H9 (cell line): ENCODE measurements around the gene RGS14. TPM values are rescaled to one million over a fixed set of nuclear protein-coding genes. Genes with fewer than 3 reads are reported as not detected.

Experiments used
- DNase-seq: peaks from one replicate; pipeline ENCODE4 v3.0.0-alpha.2; 2017
- H2AFZ ChIP-seq: one replicate; pipeline ENCODE4 v1.6.1; 2013; ENCODE audit warnings: mild to moderate bottlenecking, low read length, control low read depth, moderate library complexity
- H2AK5ac ChIP-seq: 2 replicates; pipeline ENCODE4 v1.6.1; 2013; ENCODE audit warnings: low read length, control low read depth, mixed read lengths; ENCODE audit not compliant: insufficient read length
- H2BK120ac ChIP-seq: one replicate; pipeline ENCODE4 v1.6.1; 2013; ENCODE audit warnings: low read depth, mild to moderate bottlenecking, low read length, control low read depth, inconsistent platforms; ENCODE audit not compliant: poor library complexity, severe bottlenecking
- H2BK12ac ChIP-seq: 2 replicates; pipeline ENCODE4 v1.6.1; 2013; ENCODE audit warnings: low read length, control low read depth, mixed read lengths, low read depth; ENCODE audit not compliant: insufficient read length
- H2BK15ac ChIP-seq: 2 replicates; pipeline ENCODE4 v1.6.1; 2013; ENCODE audit warnings: low read depth, low read length, control low read depth
- H2BK20ac ChIP-seq: one replicate; pipeline ENCODE4 v1.6.1; 2013; ENCODE audit warnings: low read depth, mild to moderate bottlenecking, low read length, control low read depth, inconsistent platforms; ENCODE audit not compliant: poor library complexity, severe bottlenecking
- H2BK5ac ChIP-seq: 2 replicates; pipeline ENCODE4 v1.6.1; 2013; ENCODE audit warnings: low read length, control low read depth, mixed read lengths; ENCODE audit not compliant: insufficient read length
- H3K14ac ChIP-seq: 2 replicates; pipeline ENCODE4 v1.6.1; 2013; ENCODE audit warnings: low read length, control low read depth; ENCODE audit not compliant: insufficient read depth
- H3K18ac ChIP-seq: 2 replicates; pipeline ENCODE4 v1.6.1; 2013; ENCODE audit warnings: low read depth, mild to moderate bottlenecking, mixed read lengths, low read length, control low read depth; ENCODE audit not compliant: insufficient read length
- H3K23ac ChIP-seq: 2 replicates; pipeline ENCODE4 v1.6.1; 2013; ENCODE audit warnings: low read length, control low read depth, mixed read lengths, low read depth; ENCODE audit not compliant: insufficient read length
- H3K23me2 ChIP-seq: 2 replicates; pipeline ENCODE4 v1.6.1; 2013; ENCODE audit warnings: low read depth, mild to moderate bottlenecking, mixed read lengths, low read length, control low read depth; ENCODE audit not compliant: insufficient read length, poor library complexity, severe bottlenecking
- H3K27ac ChIP-seq: 2 replicates; pipeline ENCODE4 v1.5.1; 2013; ENCODE audit warnings: low read length, control low read depth, mixed read lengths, low read depth; ENCODE audit not compliant: insufficient read length
- H3K27me3 ChIP-seq: 2 replicates; pipeline ENCODE4 v1.6.1; 2013; ENCODE audit warnings: low read length, control low read depth, inconsistent platforms; ENCODE audit not compliant: insufficient read depth
- H3K4ac ChIP-seq: 2 replicates; pipeline ENCODE4 v1.6.1; 2013; ENCODE audit warnings: low read depth, mild to moderate bottlenecking, control low read depth, inconsistent platforms, low read length, moderate library complexity
- H3K4me1 ChIP-seq: 2 replicates; pipeline ENCODE4 v1.6.1; 2013; ENCODE audit warnings: low read length, control low read depth, inconsistent platforms; ENCODE audit not compliant: insufficient read depth
- H3K4me2 ChIP-seq: 2 replicates; pipeline ENCODE4 v1.6.1; 2013; ENCODE audit warnings: low read length, control low read depth, mixed read lengths; ENCODE audit not compliant: insufficient read length, insufficient read depth
- H3K56ac ChIP-seq: 2 replicates; pipeline ENCODE4 v1.6.1; 2013; ENCODE audit warnings: low read depth, mild to moderate bottlenecking, mixed read lengths, low read length, control low read depth; ENCODE audit not compliant: insufficient read length
- H3K79me1 ChIP-seq: 2 replicates; pipeline ENCODE4 v1.6.1; 2013; ENCODE audit warnings: low read depth, mild to moderate bottlenecking, moderate library complexity, low read length, control low read depth, inconsistent platforms; ENCODE audit not compliant: insufficient read depth, poor library complexity, severe bottlenecking
- H3K79me2 ChIP-seq: 2 replicates; pipeline ENCODE4 v1.6.1; 2013; ENCODE audit warnings: low read length, control low read depth, inconsistent platforms; ENCODE audit not compliant: insufficient read depth
- H3K9ac ChIP-seq: 2 replicates; pipeline ENCODE4 v1.6.1; 2013; ENCODE audit warnings: low read length, control low read depth, mixed read lengths; ENCODE audit not compliant: insufficient read length; ENCODE audit errors: extremely low read depth
- H3K9me3 ChIP-seq: one replicate; pipeline ENCODE4 v1.6.1; 2013; ENCODE audit warnings: low read depth, low read length, inconsistent platforms; ENCODE audit not compliant: control insufficient read depth
- H3T11ph ChIP-seq: one replicate; pipeline ENCODE4 v1.6.1; 2013; ENCODE audit warnings: mild to moderate bottlenecking, low read length, control low read depth, inconsistent platforms
- H4K20me1 ChIP-seq: one replicate; pipeline ENCODE4 v1.6.1; 2013; ENCODE audit not compliant: control insufficient read depth, insufficient read length, insufficient read depth
- H4K5ac ChIP-seq: 2 replicates; pipeline ENCODE4 v1.6.1; 2013; ENCODE audit warnings: low read depth, mild to moderate bottlenecking, mixed read lengths, low read length, control low read depth; ENCODE audit not compliant: insufficient read length
- H4K8ac ChIP-seq: replicated peaks from 2 replicates; pipeline ENCODE4 v1.6.1; 2013; ENCODE audit warnings: low read length, control low read depth, mixed read lengths, low read depth; ENCODE audit not compliant: insufficient read length
- H4K91ac ChIP-seq: 2 replicates; pipeline ENCODE4 v1.6.1; 2013; ENCODE audit warnings: low read depth, mild to moderate bottlenecking, moderate library complexity, mixed read lengths, low read length, control low read depth; ENCODE audit not compliant: insufficient read length
- H3K27ac Mint-ChIP-seq, 3 experiments: 2 replicates in 2 of 3; 3 replicates in 1 of 3; pipeline ENCODE4 v1.8.0; 2020 to 2021; ENCODE audit warnings: mixed read lengths in 3 of 3, mild to moderate bottlenecking in 1 of 3, moderate library complexity in 1 of 3
- H3K27me3 Mint-ChIP-seq: 2 replicates; pipeline ENCODE4 v1.8.0; 2021; ENCODE audit warnings: low read depth, mild to moderate bottlenecking, moderate library complexity, mixed read lengths
- H3K36me3 Mint-ChIP-seq, 3 experiments: 2 replicates in 2 of 3; 3 replicates in 1 of 3; pipeline ENCODE4 v1.8.0; 2020 to 2021; ENCODE audit warnings: low read depth in 3 of 3, mixed read lengths in 3 of 3; ENCODE audit not compliant: insufficient read depth in 1 of 3
- H3K4me1 Mint-ChIP-seq, 2 experiments: 2 replicates each; pipeline ENCODE4 v1.8.0; 2020; ENCODE audit warnings: mixed read lengths in 2 of 2
- H3K4me3 Mint-ChIP-seq, 2 experiments: 2 replicates in 1 of 2; 3 replicates in 1 of 2; pipeline ENCODE4 v1.8.0; 2020 to 2021; ENCODE audit warnings: mild to moderate bottlenecking in 2 of 2, mixed read lengths in 2 of 2, moderate library complexity in 1 of 2
- H3K9me3 Mint-ChIP-seq, 2 experiments: 2 replicates in 1 of 2; 3 replicates in 1 of 2; pipeline ENCODE4 v1.8.0; 2020; ENCODE audit warnings: mild to moderate bottlenecking in 2 of 2, mixed read lengths in 2 of 2, moderate library complexity in 1 of 2
- WGBS: extraction: QIAGEN DNeasy Blood & Tissue Kit; methylation state at CpG from one replicate; pipeline ENCODE4 v1.1.7; 2013; ENCODE audit warnings: missing lambda C conversion rate, low lambda C conversion rate, mixed read lengths; ENCODE audit not compliant: insufficient read length; ENCODE audit errors: extremely low coverage; 5-methylcytosine and 5-hydroxymethylcytosine counted together
- total RNA-seq: library from RNA; stranded (reverse); gene quantifications from 2 replicates; pipeline ENCODE4 v1.2.1, GENCODE V29; 2021
- TF ChIP-seq, protein P1 (sequence below): fragments of 200-600 bp; sonication (generic); conservative IDR thresholded peaks from 3 replicates; pipeline ENCODE4 v1.8.0; 2021; ENCODE audit warnings: antibody characterized with exemption, mild to moderate bottlenecking

Gene RGS14
- total RNA-seq, 1 experiment from 2014 or later = 12.3 TPM

DNA sequence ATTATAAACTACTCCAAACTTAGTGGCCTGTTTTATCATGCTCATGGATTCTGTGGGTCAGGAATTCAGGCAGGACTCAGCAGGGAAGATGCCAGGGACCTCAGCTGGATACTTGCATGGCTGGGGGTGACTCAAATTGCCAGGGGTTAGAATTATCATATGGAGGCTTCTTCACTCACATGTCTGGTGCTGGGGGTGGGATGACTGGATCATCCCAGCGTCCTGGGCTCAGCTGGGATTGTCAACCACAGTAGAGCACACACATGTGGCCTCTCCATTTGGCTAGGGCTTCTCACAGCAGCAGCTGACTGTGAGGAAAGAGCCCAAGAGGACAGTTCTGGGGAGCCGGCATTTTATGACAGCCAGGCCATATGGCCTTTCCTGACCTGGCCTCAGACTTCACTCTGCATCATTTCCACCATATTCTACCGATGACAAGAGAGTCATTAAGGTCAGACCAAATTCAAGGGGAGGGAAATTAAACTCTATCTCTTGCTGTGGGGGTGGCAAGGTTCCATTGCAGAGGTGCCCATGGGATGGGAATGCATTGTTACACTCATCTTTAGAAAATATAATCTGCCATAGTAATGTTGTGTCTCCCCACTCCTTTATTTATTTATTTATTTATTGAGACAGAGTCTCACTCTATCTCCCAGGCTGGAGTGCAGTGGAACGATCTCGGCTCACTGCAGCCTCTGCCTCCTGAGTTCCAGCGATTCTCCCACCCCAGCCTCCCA lies 63.5 kb downstream of the RGS14 start:
- Histone ChIP-seq H2BK120ac (no peak overlapping the region), H3K79me2 (no peaks in the 10 kb centered on the region), H2AK5ac (no peak overlapping the region), H3K23ac (no peak overlapping the region), H3K27ac (no peak overlapping the region), H2BK15ac (no peak overlapping the region), H3K79me1 (no peaks in the 10 kb centered on the region), H2BK20ac (no peak overlapping the region), H2BK12ac (no peak overlapping the region), H3K23me2 (no peaks in the 10 kb centered on the region), H4K8ac (no peak overlapping the region), H2AFZ (no peak overlapping the region), H3K4me2 (no peak overlapping the region), H3K18ac (no peak overlapping the region), H3K27me3 (no peaks in the 10 kb centered on the region), H2BK5ac (no peak overlapping the region), H4K91ac (no peak overlapping the region), H3K56ac (no peak overlapping the region), H4K5ac (no peak overlapping the region), H4K20me1 (no peaks in the 10 kb centered on the region), H3K9ac (no peak overlapping the region), H3K14ac (no peak overlapping the region), H3K4ac (no peak overlapping the region), H3K4me1 (no peaks in the 10 kb centered on the region), H3K9me3 (no peaks in the 10 kb centered on the region), H3T11ph (no peak overlapping the region)
- H3K27me3 Mint-ChIP-seq = peaks cover 12% of the 10 kb centered on the region
- no peaks in the 10 kb centered on the region; a peak in 1 of 7 replicates for H3K36me3 Mint-ChIP-seq
- no CpG with 5 or more reads among the region's 6 CpGs for WGBS
- H3K9me3 Mint-ChIP-seq = no peaks in the 10 kb centered on the region
- no peak overlapping the region; a peak in 1 of 7 replicates for H3K27ac Mint-ChIP-seq
- TF ChIP-seq, protein P1, sequence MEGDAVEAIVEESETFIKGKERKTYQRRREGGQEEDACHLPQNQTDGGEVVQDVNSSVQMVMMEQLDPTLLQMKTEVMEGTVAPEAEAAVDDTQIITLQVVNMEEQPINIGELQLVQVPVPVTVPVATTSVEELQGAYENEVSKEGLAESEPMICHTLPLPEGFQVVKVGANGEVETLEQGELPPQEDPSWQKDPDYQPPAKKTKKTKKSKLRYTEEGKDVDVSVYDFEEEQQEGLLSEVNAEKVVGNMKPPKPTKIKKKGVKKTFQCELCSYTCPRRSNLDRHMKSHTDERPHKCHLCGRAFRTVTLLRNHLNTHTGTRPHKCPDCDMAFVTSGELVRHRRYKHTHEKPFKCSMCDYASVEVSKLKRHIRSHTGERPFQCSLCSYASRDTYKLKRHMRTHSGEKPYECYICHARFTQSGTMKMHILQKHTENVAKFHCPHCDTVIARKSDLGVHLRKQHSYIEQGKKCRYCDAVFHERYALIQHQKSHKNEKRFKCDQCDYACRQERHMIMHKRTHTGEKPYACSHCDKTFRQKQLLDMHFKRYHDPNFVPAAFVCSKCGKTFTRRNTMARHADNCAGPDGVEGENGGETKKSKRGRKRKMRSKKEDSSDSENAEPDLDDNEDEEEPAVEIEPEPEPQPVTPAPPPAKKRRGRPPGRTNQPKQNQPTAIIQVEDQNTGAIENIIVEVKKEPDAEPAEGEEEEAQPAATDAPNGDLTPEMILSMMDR = no peak
- H3K4me3 Mint-ChIP-seq = no peak overlapping the region
- H3K4me1 Mint-ChIP-seq = peaks cover 10 to 11% of the 10 kb centered on the region in 2 experiments
- DNase-seq = no peak

Other genes starting within 250 kb of the RGS14 start
- gene NSD1, start 224.2 kb upstream of the RGS14 start, total RNA-seq = 197 and 213 TPM in 2 replicates
- gene RAB24, start 54.2 kb upstream of the RGS14 start, total RNA-seq = 17.6 and 18.6 TPM in 2 replicates
- gene PRELID1, start 54.1 kb upstream of the RGS14 start, total RNA-seq = 212 and 213 TPM in 2 replicates
- 9.8 and 10.9 TPM in 2 replicates for gene MXD3, start 46.0 kb upstream of the RGS14 start, total RNA-seq
- gene LMAN2, start 6.3 kb upstream of the RGS14 start, total RNA-seq = 105 and 106 TPM in 2 replicates
- not detected in 2 replicates for gene SLC34A1, start 26.5 kb downstream of the RGS14 start, total RNA-seq
- gene PFN3, start 42.7 kb downstream of the RGS14 start, total RNA-seq = not detected in 2 replicates
- gene F12, start 51.6 kb downstream of the RGS14 start, total RNA-seq = 2.3 and 3.5 TPM in 2 replicates
- 73.7 and 75.2 TPM in 2 replicates for gene GRK6, start 68.8 kb downstream of the RGS14 start, total RNA-seq
- gene PRR7, start 88.9 kb downstream of the RGS14 start, total RNA-seq = 9.6 and 10.2 TPM in 2 replicates
- 339 and 340 TPM in 2 replicates for gene DBN1, start 115.7 kb downstream of the RGS14 start, total RNA-seq
- gene PDLIM7, start 139.7 kb downstream of the RGS14 start, total RNA-seq = 134 and 137 TPM in 2 replicates
- 15.9 and 16.4 TPM in 2 replicates for gene DOK3, start 151.9 kb downstream of the RGS14 start, total RNA-seq
- 125 and 133 TPM in 2 replicates for gene DDX41, start 159.0 kb downstream of the RGS14 start, total RNA-seq
- gene FAM193B, start 196.6 kb downstream of the RGS14 start, total RNA-seq = 65.0 and 71.5 TPM in 2 replicates
- 155 and 156 TPM in 2 replicates for gene TMED9, start 234.3 kb downstream of the RGS14 start, total RNA-seq
- gene B4GALT7, start 242.2 kb downstream of the RGS14 start, total RNA-seq = 26.3 TPM in 2 replicates